ENCODE data around the gene SRD5A3.
A peak's percentile ranks its signal among the peaks of the same experiment; 100 is the strongest.

The SRD5A3 gene

DNA sequence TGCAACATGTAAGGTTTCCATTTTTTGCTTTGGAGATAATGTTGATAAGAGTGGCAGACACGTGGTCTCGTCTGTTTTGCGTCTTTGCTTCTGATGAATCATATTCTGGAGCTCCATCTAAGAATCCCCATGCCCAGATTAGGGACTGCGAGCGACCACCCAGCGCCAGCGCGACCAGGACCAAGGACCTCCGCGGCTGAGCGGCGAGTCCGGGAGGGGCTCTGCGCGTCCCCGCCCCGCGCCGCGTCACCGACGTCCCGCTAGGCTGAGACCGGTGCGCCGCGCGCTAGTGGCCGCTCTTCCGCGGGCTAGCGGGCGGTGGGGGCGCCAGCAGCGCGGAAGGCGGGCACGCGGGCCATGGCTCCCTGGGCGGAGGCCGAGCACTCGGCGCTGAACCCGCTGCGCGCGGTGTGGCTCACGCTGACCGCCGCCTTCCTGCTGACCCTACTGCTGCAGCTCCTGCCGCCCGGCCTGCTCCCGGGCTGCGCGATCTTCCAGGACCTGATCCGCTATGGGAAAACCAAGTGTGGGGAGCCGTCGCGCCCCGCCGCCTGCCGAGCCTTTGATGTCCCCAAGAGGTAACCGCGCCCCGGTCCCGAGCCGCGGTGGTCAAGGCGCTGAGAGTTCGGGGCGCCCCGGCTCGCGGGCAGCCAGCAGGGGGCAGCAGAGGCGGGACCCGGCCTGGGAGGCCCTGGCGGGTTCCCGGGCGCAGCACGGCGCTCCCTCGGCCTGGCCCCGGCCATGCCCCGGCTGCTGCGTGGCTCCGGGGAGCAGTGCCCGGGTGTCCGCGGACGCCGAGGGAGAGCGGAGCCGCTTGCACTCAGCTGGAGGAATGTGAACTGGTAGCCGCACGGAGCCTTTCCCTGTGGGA lies at the start of gene SRD5A3:
Gene SRD5A3 (plus strand): TSS at position 263 of the 871 bp plus-strand sequence. CDS start 95 bp downstream, at position 358.
- DNase-seq (ENCODE audit: low spot score): peak; percentile 85
- H3K4me1 Mint-ChIP-seq (ENCODE audit: low read depth): peaks cover 21% of the 10 kb centered on the region
- H3K27ac Mint-ChIP-seq: peak within 1 kb of the TSS; percentile 90
- peak within 1 kb of the TSS; percentile 88 for H3K4me3 Mint-ChIP-seq
- no peaks in the 10 kb centered on the region for H3K36me3 Mint-ChIP-seq (ENCODE audit: low read depth)
- H3K27me3 Mint-ChIP-seq (ENCODE audit: low read depth): no peaks in the 10 kb centered on the region
- no peaks in the 10 kb centered on the region for H3K9me3 Mint-ChIP-seq

DNA sequence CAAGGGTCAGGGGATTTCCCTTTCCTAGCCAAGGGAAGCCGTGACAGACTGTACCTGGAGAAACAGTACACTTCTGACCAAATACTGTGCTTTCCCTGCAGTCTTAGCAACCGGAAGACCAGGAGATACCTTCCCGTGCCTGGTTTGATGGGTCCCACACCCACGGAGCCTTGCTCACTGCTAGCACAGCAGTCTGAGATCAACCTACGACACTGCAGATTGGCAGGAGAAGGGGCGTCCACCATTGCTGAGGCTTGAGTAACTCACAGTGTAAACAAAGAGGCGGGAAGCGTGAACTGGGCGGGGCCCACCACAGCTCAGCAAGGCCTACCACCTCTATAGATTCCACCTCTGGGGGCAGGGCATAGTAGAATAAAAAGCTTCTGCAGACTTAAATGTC lies 48.7 kb upstream of the SRD5A3 start:
- no peaks in the 10 kb centered on the region for H3K4me1 Mint-ChIP-seq (ENCODE audit: low read depth)
- no peak overlapping the region for H3K4me3 Mint-ChIP-seq
- H3K36me3 Mint-ChIP-seq (ENCODE audit: low read depth): no peaks in the 10 kb centered on the region
- H3K27ac Mint-ChIP-seq: no peak overlapping the region
- DNase-seq (ENCODE audit: low spot score): no peak
- peaks cover 8% of the 10 kb centered on the region for H3K27me3 Mint-ChIP-seq (ENCODE audit: low read depth)
- H3K9me3 Mint-ChIP-seq: no peaks in the 10 kb centered on the region

DNA sequence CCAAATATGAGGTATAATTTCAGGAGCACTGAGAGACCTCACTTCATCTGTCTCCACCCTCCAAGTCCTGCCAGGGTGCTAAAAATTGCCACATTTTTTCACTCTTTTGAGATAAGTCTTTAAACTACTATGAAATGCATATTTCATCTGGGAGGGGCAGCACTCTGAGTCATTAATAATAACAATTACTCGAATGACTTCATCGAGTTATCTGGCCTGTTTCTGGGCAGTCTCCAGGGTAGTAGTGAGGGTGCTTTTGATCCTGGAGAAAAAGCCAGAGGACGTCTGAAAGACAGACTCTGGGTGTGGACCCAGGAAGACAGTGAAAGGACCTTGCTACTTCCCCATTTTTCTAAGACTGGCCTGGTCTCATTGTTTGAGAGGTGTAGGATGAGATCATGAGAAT lies 42.3 kb upstream of the SRD5A3 start:
- H3K4me1 Mint-ChIP-seq (ENCODE audit: low read depth): no peaks in the 10 kb centered on the region
- DNase-seq (ENCODE audit: low spot score): no peak
- no peaks in the 10 kb centered on the region for H3K36me3 Mint-ChIP-seq (ENCODE audit: low read depth)
- H3K9me3 Mint-ChIP-seq: no peaks in the 10 kb centered on the region
- H3K4me3 Mint-ChIP-seq: no peak overlapping the region
- H3K27me3 Mint-ChIP-seq (ENCODE audit: low read depth): peaks cover 8% of the 10 kb centered on the region
- no peak overlapping the region for H3K27ac Mint-ChIP-seq

DNA sequence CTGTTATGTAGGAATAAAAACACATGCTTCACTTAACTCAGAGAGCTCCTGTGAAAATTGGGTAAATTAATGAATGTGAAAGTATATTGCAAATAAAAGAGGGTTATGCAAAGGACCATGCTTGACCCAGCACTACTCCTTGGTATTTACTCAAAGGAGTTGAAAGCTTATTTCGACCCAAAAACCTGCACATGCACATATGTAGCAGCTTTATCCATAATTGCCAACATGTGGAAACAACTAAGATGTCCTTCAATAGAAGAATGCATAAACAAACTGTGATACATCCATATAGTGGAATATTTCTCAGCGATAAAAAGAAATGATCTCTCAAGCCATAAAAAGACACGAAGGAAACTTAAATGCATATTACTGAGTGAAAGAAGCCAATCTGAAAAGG lies 41.7 kb upstream of the SRD5A3 start:
- no peak for DNase-seq (ENCODE audit: low spot score)
- Mint-ChIP-seq H3K4me1 (ENCODE audit: low read depth) (no peaks in the 10 kb centered on the region), H3K9me3 (no peaks in the 10 kb centered on the region), H3K4me3 (no peak overlapping the region), H3K36me3 (ENCODE audit: low read depth) (no peaks in the 10 kb centered on the region), H3K27me3 (ENCODE audit: low read depth) (peaks cover 8% of the 10 kb centered on the region), H3K27ac (no peak overlapping the region)

DNA sequence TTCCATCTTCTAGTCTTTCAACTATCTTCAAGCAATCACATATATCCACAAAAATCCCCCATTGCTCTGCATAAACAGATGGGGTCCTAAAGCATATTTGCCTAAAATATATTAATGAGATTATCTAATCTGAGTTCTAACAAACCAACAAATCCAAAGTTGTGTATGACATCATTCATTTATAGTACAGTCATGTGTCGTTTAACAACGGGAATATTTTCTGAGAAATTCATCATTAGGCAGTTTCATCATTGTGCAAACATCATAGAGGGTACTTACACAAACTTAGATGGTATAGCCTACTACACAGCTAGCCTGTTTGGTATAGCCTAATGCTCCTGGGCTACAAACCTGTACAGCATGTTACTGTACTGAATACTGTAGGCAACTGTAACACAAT lies 38.0 kb upstream of the SRD5A3 start:
- Mint-ChIP-seq H3K27me3 (ENCODE audit: low read depth) (no peaks in the 10 kb centered on the region), H3K4me1 (ENCODE audit: low read depth) (no peaks in the 10 kb centered on the region), H3K36me3 (ENCODE audit: low read depth) (no peaks in the 10 kb centered on the region), H3K27ac (no peak overlapping the region), H3K4me3 (no peak overlapping the region), H3K9me3 (no peaks in the 10 kb centered on the region)
- no peak for DNase-seq (ENCODE audit: low spot score)

DNA sequence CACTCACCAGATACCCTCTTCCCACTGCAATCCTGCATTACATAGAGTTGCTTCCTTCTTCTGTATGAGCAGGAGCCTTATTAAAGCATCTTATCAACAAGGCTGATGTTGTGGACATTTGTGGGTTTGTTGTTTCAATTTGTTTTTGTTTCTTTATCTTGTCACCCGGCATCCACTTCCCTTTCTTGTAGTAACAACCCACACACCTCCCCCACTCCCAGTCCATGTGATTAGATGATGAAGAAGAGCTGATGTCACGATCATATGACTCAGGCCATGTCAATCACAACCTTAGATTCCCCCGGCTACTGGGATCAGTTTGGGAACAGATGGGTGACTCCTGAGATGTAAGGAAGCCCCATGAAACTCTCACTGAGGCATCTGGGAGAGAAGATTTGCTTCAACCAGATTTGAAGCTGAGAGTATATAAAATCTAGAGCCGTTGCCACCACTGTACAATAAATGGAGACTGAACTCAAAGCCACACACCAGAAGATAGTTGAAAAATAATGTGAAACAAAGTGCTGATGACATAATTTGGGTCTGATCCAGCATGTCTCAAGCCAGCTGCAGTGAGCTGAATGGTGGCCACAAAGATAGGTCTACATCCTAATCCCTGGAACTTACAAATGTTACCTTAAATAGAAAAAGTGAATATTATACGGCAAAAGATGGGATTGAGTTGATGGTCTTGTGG lies 34.1 kb upstream of the SRD5A3 start:
- Mint-ChIP-seq H3K4me1 (ENCODE audit: low read depth) (no peaks in the 10 kb centered on the region), H3K27ac (no peak overlapping the region), H3K36me3 (ENCODE audit: low read depth) (no peaks in the 10 kb centered on the region), H3K4me3 (no peak overlapping the region), H3K9me3 (no peaks in the 10 kb centered on the region), H3K27me3 (ENCODE audit: low read depth) (no peaks in the 10 kb centered on the region)
- no peak for DNase-seq (ENCODE audit: low spot score)

DNA sequence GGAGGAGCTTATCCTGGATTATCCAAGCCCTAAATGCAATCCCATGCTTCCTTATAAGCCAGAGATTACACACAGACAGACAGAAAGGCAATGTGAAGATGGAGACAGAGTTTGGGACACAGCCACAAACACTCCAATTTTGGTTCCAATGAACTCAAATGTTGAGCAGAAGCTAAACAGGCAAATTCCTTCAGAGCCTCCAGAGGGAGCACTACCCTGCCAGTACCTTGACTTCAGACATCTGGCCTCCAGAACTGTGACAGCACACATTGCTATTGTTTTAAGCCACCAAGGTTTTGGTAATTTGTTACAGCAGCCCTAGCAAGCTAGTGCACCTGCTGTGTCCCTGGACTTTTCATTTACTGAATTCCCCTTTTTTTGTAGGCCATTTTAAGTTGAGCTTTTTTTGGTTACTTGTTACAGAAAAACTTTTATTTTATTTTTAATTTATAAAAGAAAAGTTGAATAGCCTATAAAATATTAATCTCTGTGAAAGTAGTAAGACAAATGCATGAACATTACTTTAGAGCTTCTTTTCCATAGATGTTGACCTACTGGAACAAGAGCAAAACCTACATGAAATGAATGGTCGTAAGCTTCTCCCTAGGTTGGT lies 33.4 kb upstream of the SRD5A3 start:
- Mint-ChIP-seq H3K4me3 (no peak overlapping the region), H3K4me1 (ENCODE audit: low read depth) (no peaks in the 10 kb centered on the region), H3K36me3 (ENCODE audit: low read depth) (no peaks in the 10 kb centered on the region), H3K9me3 (no peaks in the 10 kb centered on the region), H3K27me3 (ENCODE audit: low read depth) (no peaks in the 10 kb centered on the region), H3K27ac (no peak overlapping the region)
- DNase-seq (ENCODE audit: low spot score): no peak

DNA sequence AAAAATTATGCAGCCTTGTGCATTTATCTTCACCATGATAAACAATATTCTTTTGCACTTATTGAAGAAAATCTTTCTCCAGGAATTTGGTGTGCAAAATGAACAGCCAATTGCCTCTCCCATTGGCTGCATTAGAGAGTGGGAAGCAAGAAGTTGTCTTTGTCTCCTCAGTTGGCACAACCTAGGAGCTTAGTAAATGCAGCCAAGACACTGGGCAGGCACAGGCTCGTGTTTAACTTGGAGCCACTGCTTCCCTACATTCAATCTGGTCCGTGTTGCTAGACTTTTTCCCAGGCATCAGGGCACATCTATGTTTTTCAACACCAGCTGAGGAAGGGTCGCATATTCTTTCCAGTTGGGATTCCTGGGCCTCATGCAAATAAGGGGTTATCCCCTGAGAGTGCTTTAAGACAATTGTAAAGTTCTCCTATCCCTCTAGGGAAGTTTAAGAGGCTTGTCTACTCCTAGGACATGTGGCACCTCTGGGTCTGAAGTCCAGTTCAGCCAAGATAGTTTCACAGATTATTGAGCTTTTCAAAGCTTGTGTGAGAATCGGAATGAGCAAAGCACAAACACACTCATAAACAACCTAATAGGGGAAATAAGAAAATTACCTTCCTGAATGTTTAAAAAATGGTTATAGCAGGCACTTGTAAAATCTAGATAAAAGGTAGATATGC lies 31.8 kb upstream of the SRD5A3 start:
- DNase-seq (ENCODE audit: low spot score): no peak
- Mint-ChIP-seq H3K4me1 (ENCODE audit: low read depth) (peaks cover 6% of the 10 kb centered on the region), H3K27ac (no peak overlapping the region), H3K36me3 (ENCODE audit: low read depth) (no peaks in the 10 kb centered on the region), H3K27me3 (ENCODE audit: low read depth) (peaks cover 2% of the 10 kb centered on the region), H3K9me3 (no peaks in the 10 kb centered on the region), H3K4me3 (no peak overlapping the region)

DNA sequence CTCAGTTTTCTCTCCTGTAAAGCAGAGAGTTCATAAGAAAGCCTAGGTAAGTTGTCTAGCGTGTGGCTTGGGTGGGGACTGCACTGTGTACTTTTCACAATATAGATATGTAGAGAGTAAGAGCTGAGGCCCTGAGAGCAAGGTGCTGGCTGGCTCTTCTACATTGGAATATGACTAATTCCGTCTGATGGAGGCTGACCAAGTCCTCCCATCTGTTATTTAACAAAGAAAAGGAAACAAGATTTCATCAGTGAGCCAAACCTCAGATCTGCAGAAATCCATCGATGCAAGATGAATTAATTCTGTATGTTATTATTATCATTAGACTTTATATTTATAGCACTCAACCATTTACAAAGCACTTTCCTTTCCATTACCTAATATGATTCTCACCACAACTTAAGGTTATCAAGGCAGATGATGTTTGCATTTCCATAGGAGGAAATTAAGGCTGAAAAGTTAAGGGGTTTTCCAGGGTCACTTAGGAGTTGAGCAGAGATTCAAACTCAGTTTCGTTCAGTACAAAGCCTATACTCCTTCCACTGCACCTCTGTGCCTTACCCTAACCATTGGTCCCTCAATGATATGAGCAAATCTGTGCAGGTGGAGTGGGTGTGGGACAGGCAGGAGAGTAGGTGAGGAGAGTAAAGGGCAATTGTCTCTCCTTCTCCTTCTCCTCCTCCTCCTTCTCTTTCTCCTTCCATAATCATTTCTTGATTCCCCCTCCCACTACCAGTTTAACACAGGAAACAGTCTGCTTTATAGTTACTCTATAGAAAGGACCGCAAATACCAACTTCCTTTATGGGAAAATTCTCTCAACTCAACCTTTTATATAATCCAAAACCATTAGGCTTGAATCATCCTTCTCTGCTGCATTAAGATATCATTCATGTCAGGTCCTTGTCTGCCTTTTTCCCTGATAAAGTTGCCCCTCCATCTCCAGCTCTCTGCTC lies 27.6 kb upstream of the SRD5A3 start:
- no peak overlapping the region for H3K4me3 Mint-ChIP-seq
- H3K27ac Mint-ChIP-seq: no peak overlapping the region
- peaks cover 6% of the 10 kb centered on the region for H3K4me1 Mint-ChIP-seq (ENCODE audit: low read depth)
- H3K36me3 Mint-ChIP-seq (ENCODE audit: low read depth): no peaks in the 10 kb centered on the region
- peaks cover 2% of the 10 kb centered on the region for H3K27me3 Mint-ChIP-seq (ENCODE audit: low read depth)
- no peaks in the 10 kb centered on the region for H3K9me3 Mint-ChIP-seq
- DNase-seq (ENCODE audit: low spot score): no peak

DNA sequence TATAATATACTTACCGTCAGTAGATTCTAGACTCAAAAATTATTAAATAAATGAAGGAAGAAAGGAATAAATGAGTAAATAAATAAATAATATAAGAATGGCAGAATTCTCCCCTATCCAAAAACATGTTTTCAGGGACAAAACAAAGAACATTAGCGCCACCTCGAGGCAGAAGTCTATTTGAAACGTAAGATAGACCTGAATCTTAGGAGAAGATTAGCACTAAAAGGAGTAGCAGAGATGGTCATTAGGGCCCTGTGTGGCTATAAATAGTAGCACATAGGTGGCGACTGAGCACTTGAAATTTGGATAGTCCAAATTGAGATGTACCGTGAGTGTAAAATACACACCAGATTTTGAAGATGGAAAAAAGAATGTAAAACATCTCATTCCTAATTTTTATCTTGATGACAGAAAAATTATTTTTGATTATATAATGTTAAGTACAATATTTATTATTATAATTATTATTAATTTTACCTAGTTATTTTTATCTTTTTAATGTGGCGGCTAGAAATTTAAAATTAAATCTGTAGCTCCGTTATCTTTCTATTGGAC lies 24.3 kb upstream of the SRD5A3 start:
- H3K27ac Mint-ChIP-seq: no peak overlapping the region
- H3K36me3 Mint-ChIP-seq (ENCODE audit: low read depth): no peaks in the 10 kb centered on the region
- H3K4me1 Mint-ChIP-seq (ENCODE audit: low read depth): peaks cover 6% of the 10 kb centered on the region
- no peaks in the 10 kb centered on the region for H3K9me3 Mint-ChIP-seq
- H3K27me3 Mint-ChIP-seq (ENCODE audit: low read depth): peaks cover 2% of the 10 kb centered on the region
- peak; percentile 22 for DNase-seq (ENCODE audit: low spot score)
- H3K4me3 Mint-ChIP-seq: no peak overlapping the region

DNA sequence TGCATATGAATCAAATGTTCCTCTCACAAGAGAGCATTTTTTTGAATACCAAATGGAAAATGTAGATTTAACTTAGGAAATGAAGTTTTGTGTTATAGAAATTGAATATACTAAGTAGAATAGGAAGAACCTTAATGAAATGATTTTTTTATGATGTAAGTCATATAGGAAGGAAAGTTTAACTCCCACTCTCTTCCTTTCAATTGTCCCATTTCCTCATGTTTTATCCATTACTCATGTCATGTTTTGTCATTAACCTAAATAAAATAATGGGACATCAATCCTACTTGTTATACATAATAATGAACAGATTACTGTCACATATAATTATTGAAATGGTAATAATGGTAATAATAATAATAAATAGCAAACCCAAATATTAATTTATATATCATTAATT lies 22.7 kb upstream of the SRD5A3 start:
- Mint-ChIP-seq H3K27me3 (ENCODE audit: low read depth) (peaks cover 2% of the 10 kb centered on the region), H3K36me3 (ENCODE audit: low read depth) (no peaks in the 10 kb centered on the region), H3K4me1 (ENCODE audit: low read depth) (peaks cover 6% of the 10 kb centered on the region), H3K9me3 (no peaks in the 10 kb centered on the region), H3K27ac (no peak overlapping the region), H3K4me3 (no peak overlapping the region)
- no peak for DNase-seq (ENCODE audit: low spot score)

DNA sequence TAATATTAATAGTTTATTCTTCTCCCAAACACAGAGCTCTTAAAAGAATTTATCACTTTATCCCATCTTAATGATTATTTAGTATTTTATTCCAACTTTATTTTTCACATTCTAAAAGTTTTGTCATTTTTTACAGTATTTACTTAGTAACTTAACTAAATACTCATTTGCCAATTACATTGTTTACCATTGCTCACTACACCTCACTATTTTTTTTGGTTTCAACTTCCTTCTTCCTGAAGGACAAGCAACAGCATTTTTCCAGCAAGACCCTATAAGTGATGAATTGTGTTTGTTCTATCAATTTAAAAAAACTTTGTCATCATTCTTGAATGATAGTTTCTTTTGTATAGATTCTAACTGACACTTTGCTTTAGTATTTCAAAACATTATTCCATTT lies 19.4 kb upstream of the SRD5A3 start:
- DNase-seq (ENCODE audit: low spot score): no peak
- peaks cover 10% of the 10 kb centered on the region for H3K9me3 Mint-ChIP-seq
- H3K4me1 Mint-ChIP-seq (ENCODE audit: low read depth): peaks cover 4% of the 10 kb centered on the region
- no peak overlapping the region for H3K27ac Mint-ChIP-seq
- no peak overlapping the region for H3K4me3 Mint-ChIP-seq
- H3K36me3 Mint-ChIP-seq (ENCODE audit: low read depth): no peaks in the 10 kb centered on the region
- H3K27me3 Mint-ChIP-seq (ENCODE audit: low read depth): no peaks in the 10 kb centered on the region

DNA sequence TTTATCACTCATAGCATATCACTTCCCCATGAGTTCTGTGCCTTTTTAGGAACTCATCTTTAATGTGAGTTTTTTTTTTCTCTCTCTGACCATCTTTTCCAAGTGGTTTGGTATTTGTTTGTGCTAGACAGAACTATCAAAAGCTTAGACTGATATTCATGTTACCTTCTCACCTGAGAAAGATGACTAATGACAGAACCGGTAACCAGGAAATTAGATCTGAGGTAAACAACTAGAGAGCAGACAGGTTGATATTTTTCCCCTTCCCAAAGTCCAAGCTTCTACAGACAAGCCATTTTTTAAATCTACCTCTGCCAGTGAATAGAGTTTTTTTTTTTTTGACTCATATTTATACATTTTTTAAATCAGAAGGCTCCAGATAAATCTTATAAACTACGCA lies 17.0 kb upstream of the SRD5A3 start:
- no peak for DNase-seq (ENCODE audit: low spot score)
- H3K36me3 Mint-ChIP-seq (ENCODE audit: low read depth): no peaks in the 10 kb centered on the region
- peaks cover 4% of the 10 kb centered on the region for H3K4me1 Mint-ChIP-seq (ENCODE audit: low read depth)
- no peaks in the 10 kb centered on the region for H3K27me3 Mint-ChIP-seq (ENCODE audit: low read depth)
- H3K9me3 Mint-ChIP-seq: peaks cover 10% of the 10 kb centered on the region
- no peak overlapping the region for H3K27ac Mint-ChIP-seq
- no peak overlapping the region for H3K4me3 Mint-ChIP-seq

All from T-helper 2 cell treated with Interferon-gamma antibody and Interleukin-4, amounts not matched to agents 5 μg/mL and 100 μg/mL, for 36 hours (primary cell).